ENCODE measurements around the gene INPP5K. TPM values are rescaled to one million over a fixed set of nuclear protein-coding genes. Genes with fewer than 3 reads are reported as not detected.

Gene INPP5K
- total and polyA plus RNA-seq, 2 donors (not counting 1 experiment from before 2014, with no cell fraction given): 53.8 to 77.9 TPM

- H3K27me3 Mint-ChIP-seq: peaks cover 4% of the 10 kb centered on the region
- intact Hi-C loops (cut with micrococcal nuclease): loop anchor here (1.0 kb wide), 4 partner anchors 29 to 91 kb away; partner anchors contain the start of genes INPP5K and YWHAE
- peak within 1 kb of the TSS; percentile 96 for H3K27ac Mint-ChIP-seq
- no peaks in the 10 kb centered on the region for H3K9me3 ChIP-seq (ENCODE audit: control extremely low read depth in 1 of 3, control insufficient read depth in 2 of 3, insufficient read depth in 1 of 3, low read length in 2 of 3)
- peaks cover 47% of the 10 kb centered on the region for H3K4me1 Mint-ChIP-seq
- H3K9ac ChIP-seq (ENCODE audit: low read length): peak within 1 kb of the TSS; percentile 91
- peaks cover 15 to 24% of the 10 kb centered on the region in 2 donors for H3K4me1 ChIP-seq (ENCODE audit: control insufficient read depth in 2 of 2, insufficient read depth in 2 of 2, low read length in 2 of 2)
- CTCF ChIA-PET: interaction anchor here (0.6 to 4.7 kb wide), 6 partner anchors 20 to 91 kb away, joined by 3 to 32 read pairs (median 4); partner anchors contain the start of gene INPP5K
- WGBS (ENCODE audit: insufficient coverage): under 1% methylated on average over 83 of the region's 93 CpGs
- H3K9me3 Mint-ChIP-seq (ENCODE audit: insufficient read depth): no peaks in the 10 kb centered on the region
- POLR2A ChIA-PET: interaction anchor here (0.9 to 1.5 kb wide), 3 partner anchors 29 to 60 kb away, joined by 3 to 4 read pairs (median 3); partner anchors contain the start of genes INPP5K and YWHAE
- ATAC-seq (ENCODE audit: low read depth) (peak; percentile 92), DNase-seq (peak; percentile 98)
- TF ChIP-seq CTCF (IDR thresholded peaks at IDR 0.05) (peak; percentile 7), EZH2 (IDR thresholded peaks at IDR 0.05; ENCODE audit: borderline replicate concordance, insufficient read depth, low read depth, low read length, poor library complexity, severe bottlenecking) (no peak)
- H3K27me3 ChIP-seq (replicated peaks in 1 of 4; ENCODE audit: control extremely low read depth in 1 of 4, control insufficient read depth in 3 of 4, insufficient read depth in 4 of 4, low read length in 3 of 4): peaks cover 0 to 5% (median 0%) of the 10 kb centered on the region in 4 experiments
- H3K27ac ChIP-seq (ENCODE audit: low read length in 2 of 2): peak within 1 kb of the TSS; percentile 79 to 97
- H3K4me3 Mint-ChIP-seq: peak within 1 kb of the TSS; percentile 97
- H3K79me2 ChIP-seq (ENCODE audit: control insufficient read depth, insufficient read depth, low read length): peaks cover 60% of the 10 kb centered on the region
- peaks cover 41% of the 10 kb centered on the region for H4K20me1 ChIP-seq (ENCODE audit: control insufficient read depth, insufficient read depth, low read length, poor library complexity, severe bottlenecking)
- H3K4me3 ChIP-seq (ENCODE audit: control extremely low read depth in 1 of 5, extremely low read depth in 1 of 5, insufficient read depth in 1 of 5, low read depth in 2 of 5, low read length in 4 of 5): peak within 1 kb of the TSS; percentile 68 to 94 (median 82)
- H2AFZ ChIP-seq (ENCODE audit: insufficient read depth, low read depth, low read length, poor library complexity, severe bottlenecking): peak within 1 kb of the TSS; percentile 95
- peak within 1 kb of the TSS; percentile 82 for H3K4me2 ChIP-seq (replicated peaks; ENCODE audit: low read depth, low read length, poor library complexity, severe bottlenecking)
- H3K36me3 ChIP-seq (replicated peaks in 1 of 2; ENCODE audit: control extremely low read depth in 1 of 2, control insufficient read depth in 1 of 2, extremely low read depth in 1 of 2, insufficient read depth in 2 of 2, low read length in 1 of 2): peaks cover 2 to 3% of the 10 kb centered on the region in 2 experiments
Measured at GRCh38 chr17:1455797-1456599, 60.4 kb downstream of the INPP5K start, which contains the start of gene CRK. CRK (minus strand) TSS chr17:1456232; CDS start chr17:1456117, 115 bp downstream.

Data from B cell (primary cell).